Renal pelvis (tissue), 4 donors: ENCODE measurements around the gene SCAMP3. TPM values are rescaled to one million over a fixed set of nuclear protein-coding genes. Genes with fewer than 3 reads are reported as not detected.
"Not testable (repeated sequence)": the region's sequence is repeated elsewhere in the genome, so short reads cannot be mapped to it uniquely, and the experiment has no call there.

Source experiments
- DNase-seq: peaks from one replicate; pipeline ENCODE4 v3.0.0-alpha.2; 2013
- polyA plus RNA-seq, 3 donors: library from polyadenylated mRNA; unstranded; fragments of 120-200 nt; gene quantifications; one replicate each; pipeline ENCODE4 v1.2.1, GENCODE V29; 2013; ENCODE audit not compliant: insufficient read length in 3 of 3

Gene SCAMP3
- polyA plus RNA-seq, 3 donors, result 66.7 to 68.5 (median 67.2) TPM

DNA sequence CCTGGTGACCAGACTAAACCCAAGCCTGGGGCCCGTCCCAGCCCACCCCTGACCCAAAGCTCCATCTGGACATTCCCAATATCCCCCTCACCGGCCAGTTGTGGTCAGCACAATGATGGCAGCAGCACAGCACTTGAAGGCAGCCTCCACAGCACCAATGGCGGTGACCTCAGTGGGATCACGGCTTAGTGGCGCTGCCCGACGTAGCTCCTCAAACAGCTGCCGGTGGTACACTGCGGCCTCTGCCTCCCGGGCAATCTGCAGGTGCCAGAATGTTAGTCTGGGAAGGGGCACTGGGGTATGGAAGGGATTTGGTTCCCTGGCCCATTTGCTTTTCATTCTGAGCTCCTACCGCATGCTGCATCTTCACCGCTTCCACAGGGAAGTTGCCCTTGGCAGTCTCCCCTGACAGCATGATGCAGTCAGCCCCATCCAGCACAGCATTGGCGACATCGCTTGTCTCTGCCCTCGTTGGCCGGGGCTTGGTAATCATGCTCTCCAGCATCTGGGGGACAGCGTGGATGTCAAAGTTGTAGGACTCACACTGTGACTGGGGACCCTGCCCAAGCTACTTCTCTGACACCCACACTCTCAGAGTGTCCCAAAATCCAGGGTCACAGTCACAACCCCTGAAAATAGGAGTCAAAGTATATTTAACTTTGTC lies 31.1 kb upstream of the SCAMP3 start:
- no peak for DNase-seq

DNA sequence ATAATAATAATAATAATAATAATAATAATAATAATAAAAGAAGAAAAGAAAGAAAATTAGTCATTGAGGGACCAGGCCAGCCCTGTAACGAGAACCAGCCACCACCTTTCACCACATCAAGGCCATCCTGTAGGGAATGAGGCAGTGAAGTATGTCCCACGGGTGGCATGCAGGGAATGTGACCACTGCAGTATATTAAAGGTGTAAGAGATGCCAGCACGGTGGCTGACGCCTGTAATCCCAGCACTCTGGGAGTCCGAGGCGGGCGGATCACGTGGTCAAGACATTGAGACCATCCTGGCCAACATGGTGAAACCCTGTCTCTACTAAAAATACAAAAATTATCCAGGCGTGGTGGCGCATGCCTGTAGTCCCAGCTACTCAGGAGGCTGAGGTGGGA lies 28.8 kb upstream of the SCAMP3 start:
- not testable (repeated sequence) for DNase-seq

DNA sequence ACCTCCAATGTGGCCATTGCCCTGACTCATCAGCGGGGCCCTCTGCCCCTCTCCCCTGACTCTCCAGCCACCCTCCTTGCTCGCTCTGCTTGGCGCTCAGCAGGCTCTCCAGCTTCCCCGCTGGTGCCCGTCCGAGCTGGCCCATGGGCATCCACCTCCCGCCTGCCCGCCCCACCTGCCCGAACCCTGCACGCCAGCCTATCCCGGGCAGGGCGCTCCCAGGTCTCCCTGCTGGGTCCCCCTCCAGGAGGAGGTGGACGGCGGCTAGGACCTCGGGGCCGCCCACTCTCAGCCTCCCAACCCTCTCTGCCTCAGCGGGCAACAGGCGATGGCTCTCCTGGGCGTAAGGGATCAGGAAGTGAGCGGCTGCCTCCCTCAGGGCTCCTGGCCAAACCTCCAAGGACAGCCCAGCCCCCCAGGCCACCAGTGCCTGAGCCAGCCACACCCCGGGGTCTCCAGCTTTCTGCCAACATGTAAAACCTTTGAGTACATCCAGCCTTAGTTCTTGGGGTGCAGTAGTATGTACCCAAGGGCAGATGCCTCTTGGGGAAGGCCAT lies 25.9 kb upstream of the SCAMP3 start:
- no peak for DNase-seq

DNA sequence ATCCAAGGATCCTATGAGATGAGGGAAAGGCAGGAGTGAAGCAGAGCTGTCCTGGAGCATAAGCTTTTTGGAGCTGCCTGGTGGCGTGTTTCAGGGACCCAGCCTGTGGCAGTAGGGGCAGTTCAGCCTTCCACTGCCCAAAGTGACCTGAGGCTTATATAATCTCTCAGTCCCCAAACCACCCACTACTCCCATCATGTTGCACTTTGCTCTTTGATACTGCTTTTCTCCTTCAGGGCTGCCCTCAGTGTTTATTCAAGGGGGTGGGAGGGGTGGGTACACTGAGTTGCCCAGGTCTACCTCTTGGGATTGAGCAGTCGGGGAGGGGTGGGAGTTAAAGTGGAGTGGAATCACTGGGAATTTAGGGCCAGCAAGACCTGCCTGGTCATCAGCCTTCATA lies 24.4 kb upstream of the SCAMP3 start:
- no peak for DNase-seq

DNA sequence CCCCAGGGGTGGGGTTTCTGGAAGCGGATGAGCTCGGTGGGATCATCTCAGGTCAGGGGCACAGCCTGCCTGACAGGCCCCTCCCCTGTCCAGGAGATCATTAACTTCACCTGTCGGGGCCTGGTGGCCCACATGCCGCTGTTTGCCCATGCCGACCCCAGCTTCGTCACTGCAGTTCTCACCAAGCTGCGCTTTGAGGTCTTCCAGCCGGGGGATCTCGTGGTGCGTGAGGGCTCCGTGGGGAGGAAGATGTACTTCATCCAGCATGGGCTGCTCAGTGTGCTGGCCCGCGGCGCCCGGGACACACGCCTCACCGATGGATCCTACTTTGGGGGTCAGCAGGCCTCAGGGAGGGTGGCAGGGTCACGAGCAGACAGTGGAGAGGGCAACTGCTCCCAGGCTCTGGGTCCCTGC lies 23.5 kb upstream of the SCAMP3 start:
- DNase-seq, result no peak

DNA sequence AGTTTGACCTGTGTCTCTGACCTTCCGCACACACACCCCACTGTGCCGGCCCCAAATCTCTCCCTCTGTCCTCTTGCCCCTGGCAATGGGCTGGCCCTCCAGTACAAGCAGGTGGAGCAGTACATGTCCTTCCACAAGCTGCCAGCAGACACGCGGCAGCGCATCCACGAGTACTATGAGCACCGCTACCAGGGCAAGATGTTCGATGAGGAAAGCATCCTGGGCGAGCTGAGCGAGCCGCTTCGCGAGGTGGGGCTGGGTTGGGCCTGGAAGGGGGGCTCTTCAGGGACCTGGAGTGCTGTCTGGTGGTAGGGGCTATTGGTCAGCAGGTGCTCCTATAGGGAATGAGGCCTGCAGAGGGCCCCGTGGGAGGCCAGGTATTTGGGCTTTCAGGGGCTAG lies 22.9 kb upstream of the SCAMP3 start:
- DNase-seq, result no peak

DNA sequence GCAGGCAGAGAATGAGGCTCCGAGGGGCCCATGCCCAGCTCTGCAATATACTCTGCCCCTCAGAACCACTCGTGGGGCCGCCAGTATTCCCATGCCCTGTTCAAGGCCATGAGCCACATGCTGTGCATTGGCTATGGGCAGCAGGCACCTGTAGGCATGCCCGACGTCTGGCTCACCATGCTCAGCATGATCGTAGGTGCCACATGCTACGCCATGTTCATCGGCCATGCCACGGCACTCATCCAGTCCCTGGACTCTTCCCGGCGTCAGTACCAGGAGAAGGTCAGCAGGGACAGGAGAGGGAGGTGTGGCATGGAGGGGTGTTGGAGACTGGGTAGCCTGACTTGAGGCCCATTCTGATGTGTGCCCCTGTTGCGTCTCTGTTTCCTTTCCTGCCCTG lies 22.3 kb upstream of the SCAMP3 start:
- no peak for DNase-seq

DNA sequence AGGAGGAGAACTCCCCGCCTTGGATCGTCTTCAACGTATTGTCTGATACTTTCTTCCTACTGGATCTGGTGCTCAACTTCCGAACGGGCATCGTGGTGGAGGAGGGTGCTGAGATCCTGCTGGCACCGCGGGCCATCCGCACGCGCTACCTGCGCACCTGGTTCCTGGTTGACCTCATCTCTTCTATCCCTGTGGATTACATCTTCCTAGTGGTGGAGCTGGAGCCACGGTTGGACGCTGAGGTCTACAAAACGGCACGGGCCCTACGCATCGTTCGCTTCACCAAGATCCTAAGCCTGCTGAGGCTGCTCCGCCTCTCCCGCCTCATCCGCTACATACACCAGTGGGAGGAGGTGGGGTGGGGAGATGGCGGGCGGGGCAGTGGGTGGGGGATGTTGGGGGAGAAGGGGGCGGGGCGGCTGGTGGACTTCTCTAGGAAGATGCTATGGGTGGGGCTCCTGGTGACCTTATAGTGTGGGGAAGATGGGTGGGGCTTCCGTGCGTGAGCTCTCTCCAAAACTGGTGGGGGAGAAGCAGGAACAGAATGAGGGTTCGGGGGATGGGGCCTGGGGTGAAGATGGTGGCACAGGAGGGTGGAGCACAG lies 20.4 kb upstream of the SCAMP3 start:
- no peak for DNase-seq

DNA sequence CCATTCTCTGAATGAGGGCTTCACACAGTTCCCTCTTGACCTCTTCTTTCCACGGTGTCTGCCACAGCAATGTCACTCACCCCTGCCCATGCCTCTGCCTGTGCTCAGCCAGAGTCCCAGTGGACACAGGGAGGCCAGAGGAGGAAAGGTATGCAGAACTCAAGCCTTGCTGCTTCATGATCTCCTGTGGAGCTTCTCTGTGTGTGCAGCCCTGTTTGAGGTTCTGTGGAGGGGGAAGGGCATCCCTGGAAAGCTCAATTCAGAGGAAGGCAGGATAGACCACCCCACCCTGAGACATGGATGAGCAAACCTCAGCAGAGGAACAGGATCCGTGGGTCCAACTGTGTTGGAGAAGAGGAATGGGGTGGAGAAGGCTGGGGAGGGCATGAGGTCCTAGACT lies 17.1 kb upstream of the SCAMP3 start:
- no peak for DNase-seq

DNA sequence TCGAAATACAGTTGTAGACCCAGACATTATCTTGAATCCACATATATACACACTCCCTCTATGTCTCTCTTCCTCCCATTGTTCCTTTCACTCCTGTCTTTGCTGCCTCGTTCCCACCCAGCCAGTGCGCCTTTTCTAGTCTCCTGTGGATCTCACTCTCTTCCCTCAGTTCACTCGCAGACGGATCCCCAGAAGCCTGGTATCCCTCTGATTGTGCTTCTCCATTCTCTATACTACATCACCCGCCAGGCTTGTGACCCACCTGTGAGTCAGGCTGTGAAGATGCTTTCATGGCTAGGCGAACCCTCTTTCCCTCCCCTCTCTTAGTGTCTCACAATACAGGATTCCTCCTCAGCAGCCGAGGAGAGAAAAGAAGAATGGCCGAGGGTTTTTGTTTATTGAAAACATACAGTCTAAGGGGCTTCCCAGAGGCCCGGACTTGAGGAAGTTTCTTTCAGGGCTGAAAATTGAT lies 16.6 kb upstream of the SCAMP3 start:
- DNase-seq, result no peak

DNA sequence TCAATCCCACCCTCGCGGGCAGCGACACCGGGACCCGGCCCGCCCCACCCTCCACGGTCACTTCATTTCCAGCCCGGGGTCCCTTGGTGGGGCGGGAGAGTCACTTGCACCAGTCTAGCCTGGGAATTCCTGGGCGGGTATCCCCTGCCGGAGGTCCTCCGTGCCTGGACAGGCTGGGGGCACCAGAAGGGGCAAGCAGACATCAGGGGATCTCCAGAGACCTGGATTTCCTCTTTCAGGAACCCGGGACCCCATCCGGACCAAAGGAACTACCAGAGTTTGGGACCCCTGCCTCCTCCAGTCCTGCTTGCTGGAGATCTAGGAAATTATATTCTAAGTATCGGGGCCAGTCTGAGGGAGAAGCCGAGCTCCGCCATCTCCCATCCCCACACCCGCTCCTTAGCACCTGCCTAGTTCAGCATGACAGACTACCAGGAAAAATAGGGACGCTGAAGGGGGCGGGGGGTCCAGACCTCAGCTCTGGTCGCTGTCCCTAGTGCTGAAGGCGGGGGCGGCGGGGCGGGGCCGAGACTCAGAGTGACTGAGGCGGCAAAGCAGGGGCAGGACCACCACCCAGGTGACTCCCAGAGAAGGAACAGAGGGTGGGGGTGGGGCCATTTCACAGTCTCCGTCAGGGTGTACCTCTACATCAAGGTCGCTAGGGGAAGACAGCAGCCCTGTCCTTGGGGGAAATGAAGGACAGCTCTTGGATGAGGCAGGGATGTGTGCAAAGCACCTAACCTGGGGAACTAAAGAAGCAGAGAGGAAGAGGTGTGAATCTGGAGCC lies 15.9 kb upstream of the SCAMP3 start:
- peak; percentile 83 for DNase-seq

DNA sequence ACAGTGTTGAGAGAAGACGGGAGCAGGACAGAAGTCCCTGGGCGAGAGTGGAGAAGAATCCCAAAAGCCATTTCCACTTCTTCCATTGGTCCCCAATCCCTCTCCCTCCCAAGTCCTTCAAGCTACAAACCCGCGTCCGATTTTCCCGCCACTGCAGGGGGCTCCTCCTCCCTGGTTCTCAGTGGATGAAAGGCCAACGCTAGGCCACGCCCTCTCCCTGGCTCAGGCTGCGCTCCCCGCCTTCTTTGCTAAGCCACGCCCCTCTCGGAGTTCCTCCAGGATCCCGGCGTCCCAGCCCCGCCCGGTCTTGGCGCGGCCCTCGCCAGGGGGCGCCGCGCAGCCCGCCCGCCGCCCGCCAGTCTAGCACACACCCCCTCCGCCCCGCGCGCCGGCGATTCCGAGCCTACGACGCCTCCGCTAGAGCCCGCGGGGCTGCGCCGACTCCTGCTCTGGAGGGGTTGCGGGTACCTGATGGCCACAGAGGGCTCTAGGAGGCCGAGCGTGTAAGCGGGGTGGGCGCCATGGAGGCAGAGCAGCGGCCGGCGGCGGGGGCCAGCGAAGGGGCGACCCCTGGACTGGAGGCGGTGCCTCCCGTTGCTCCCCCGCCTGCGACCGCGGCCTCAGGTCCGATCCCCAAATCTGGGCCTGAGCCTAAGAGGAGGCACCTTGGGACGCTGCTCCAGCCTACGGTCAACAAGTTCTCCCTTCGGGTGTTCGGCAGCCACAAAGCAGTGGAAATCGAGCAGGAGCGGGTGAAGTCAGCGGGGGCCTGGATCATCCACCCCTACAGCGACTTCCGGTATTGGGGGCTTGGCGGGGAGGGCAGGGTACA lies 15.1 kb upstream of the SCAMP3 start, which contains the start of gene HCN3:
Gene HCN3, plus strand, starts transcription at position 394 of the 832 bp plus-strand sequence. Its CDS starts 128 bp downstream, at position 522.
- peak; percentile 97 for DNase-seq

DNA sequence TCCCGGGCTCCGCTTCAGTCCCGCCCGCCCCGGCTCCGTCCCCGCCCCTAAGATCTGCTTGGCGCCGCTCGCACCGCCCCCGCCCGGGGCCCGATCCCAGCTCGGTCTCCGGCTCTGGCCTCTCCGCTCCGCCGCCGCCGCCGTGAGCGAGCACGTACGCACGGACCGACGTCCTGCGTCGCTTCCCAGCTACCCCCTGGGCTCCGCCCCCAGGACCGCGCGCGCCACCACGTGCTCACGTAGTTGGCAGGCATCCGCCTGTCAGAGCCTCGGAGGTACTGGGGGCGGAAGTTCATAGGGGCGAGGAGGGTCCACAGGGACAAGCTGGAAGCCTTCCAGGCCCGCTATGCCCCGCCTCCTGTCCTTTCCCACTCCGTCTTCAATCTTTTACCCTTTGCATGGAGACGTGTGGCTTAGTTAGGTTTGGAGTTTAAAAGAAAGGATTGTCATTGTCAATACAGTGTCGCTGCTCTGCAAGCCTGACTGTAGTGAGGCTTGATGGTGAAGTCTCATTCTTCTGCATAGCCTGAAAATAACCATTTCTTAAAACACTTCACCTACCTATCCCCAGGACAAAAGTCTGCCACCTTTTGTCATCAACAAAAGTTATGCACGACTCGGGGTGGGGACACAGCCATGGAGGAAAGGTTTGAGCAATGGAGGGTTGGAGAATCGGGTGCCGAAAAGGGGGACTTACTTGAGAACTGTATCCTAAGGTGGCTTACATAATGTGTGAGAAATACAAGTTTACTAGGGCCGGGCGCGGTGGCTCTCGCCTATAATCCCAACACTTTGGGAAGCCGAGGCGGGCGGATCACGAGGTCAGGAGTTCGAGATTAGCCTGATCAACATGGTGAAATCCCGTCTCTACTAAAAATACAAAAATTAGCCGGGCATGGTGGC lies 11.4 kb upstream of the SCAMP3 start, which contains the start of gene CLK2:
Gene CLK2, minus strand, starts transcription at position 162 of the 903 bp plus-strand sequence. CDS start 2,527 bp downstream, outside the sequence.
- peak; percentile 96 for DNase-seq

DNA sequence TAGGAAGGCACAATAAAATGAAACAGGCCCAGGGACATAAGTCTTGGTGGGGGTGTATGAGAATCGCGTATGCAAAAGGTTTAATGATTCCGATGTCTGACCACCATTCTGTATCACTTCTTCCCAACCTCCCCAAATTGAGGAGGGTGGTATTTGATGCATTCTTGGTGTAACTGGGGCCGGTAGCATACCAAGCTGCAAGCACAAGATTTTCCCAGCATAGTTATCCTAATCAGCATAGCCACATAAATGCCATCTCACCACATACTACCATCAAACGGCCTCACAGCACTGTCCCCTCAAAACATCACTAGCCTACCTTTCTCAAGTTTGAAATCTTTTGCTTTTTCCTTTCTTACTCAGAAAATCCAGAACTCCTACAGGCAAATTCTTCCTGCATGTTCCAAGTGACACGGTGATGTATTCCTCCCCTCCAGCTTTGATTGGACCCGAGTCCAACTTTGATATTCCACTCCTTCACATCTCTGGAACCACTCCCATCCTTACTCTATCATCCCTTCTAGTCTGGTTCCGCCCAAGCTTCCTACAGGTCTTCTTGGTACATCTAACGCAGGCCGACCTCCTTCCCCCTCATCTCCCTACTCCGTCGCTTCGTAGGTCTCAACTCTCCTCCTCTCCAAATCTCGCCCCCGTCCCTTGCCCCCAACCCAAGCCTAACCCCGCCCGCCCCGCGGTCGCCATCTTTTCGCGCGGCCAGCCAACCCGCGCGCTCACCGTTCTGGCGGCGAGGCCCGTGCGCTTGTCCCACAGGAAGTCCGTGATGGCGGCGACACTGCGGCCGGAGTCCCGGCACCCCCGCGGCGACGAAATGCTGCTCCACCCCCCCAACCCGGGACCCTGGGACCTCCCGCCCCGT lies 10.5 kb upstream of the SCAMP3 start:
- DNase-seq, result peak; percentile 54

DNA sequence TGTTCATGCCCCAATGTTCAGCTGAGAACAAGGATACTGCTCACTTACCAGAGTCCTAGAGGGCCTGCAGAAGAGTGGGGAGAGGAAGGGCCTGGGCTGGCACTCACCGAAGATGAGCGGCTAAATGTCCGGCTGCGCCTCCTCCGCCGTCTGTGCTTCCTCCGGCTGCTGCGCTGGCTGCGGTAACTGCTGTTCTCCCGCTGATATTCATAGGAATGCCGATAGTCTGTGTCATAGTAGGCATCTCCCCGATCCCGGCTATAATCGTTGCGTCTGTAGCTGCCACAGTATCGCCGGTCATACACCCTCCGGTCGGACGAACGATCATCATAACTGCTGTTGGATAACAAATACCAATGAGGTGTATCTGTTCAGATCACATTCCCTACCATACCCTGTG lies 7.2 kb upstream of the SCAMP3 start:
- DNase-seq, result no peak

DNA sequence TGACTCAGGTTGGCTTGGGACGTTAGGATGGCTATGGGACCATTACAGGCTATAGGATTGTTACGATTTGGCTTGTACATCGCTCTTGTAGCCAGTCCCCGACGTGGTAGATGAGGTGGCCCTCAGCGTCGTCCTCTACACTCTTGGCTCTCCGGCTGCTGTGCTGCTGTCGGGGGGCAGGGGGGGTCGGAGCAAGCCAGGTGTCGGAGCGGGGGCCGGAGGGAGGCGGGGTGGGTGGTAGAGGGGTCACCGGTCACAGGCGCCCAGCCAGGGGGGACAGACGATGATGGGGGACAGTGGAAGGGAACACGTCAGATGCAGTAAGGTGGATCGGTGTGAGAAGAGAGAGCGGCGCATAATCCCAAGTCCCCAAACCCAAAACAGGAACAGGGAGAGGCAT lies 6.5 kb upstream of the SCAMP3 start:
- no peak for DNase-seq

DNA sequence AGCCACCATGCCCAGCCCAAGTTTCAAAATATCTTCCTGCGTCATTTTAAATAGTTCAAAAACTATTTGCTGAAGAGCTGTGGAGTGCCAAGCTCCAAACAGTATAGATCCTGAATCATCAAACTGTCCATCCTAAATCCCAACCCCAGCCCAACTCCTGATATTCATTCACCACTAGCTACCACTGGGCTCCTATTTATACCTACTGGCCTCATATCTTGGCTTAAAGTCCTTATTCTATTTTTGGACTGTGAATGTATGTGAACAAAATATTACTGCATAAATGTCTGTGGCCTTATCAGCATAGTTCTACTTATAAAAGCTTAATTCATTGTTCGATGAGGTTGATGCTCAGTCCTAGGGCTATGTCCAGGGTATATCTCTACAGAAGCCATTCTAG lies 5.2 kb upstream of the SCAMP3 start:
- DNase-seq, result no peak

DNA sequence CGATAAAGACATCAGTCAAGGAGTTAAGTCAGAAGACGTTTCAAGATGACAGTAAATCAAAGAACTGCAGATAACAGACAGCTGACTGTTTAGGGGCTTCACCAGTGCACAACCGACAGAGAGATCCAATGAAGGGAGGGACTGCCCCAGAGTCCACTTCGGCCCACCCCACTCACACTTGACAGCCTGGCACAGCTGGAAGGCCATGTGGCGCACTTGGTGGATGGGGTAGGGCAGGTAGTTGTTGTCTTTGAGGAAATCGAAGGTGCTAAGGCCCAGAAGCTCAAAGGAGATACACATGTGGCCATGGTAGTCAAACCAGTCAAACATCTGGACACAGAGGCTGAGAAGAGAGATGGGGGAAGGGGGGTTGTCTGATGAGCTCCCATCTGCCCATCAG lies 4.4 kb upstream of the SCAMP3 start:
- no peak for DNase-seq

DNA sequence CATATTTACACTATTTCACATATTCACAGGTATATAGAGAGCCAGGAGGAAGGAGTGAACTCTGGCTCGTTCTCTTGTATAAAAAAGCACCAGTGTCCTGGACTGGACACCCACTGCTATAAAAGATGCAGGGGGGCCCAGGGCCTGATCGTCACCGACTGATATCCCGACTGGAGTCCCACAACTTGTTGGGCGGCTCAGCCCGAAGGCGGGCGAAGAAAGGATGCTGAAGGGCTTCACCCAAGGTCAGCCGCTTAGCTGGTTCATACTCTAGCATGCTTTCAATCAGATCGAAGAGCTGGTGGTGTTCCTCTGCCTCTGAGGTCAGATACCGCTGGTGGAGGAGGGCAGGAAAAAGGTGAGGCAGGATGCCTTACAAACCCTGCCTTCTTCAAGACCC lies 907 bp upstream of the SCAMP3 start:
- no peak for DNase-seq

DNA sequence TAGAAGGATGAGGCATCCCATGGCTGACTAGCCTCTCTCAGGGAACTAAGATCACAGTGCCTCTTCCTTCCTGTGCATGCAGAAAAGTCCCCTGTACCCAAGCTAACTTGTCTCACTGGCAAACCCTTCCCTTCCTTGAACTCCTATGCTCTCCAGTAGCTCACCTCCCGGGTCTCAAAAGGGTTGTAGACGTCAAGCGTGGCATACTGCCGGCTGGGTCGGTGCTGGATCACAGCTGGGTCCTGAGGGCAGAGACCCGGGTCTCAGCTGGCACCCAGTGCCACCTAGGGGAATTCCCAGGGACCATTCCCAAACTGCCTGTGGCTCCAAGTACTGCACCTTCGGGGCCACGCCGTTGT lies 688 bp downstream of the SCAMP3 start:
- no peak for DNase-seq
